H1 (cell line): ENCODE results near the gene PDZD4. TPM values are rescaled to one million over a fixed set of nuclear protein-coding genes. Genes with fewer than 3 reads are reported as not detected.

Source experiments
- CTCF ChIA-PET: fragments of 300-600 bp; sonication (Branson Sonifier 250); formaldehyde crosslinking; loops from one replicate; lab custom pipeline; 2021; ENCODE audit not compliant: partially characterized antibody; lab: Charles Lee
- POLR2A ChIA-PET: fragments of 300-600 bp; sonication (Branson Sonifier 250); formaldehyde crosslinking; loops from one replicate; lab custom pipeline; 2021; ENCODE audit warnings: inconsistent platforms; ENCODE audit not compliant: partially characterized antibody; lab: Charles Lee
- DNase-seq, 2 experiments: peaks; one replicate each; pipeline versions ENCODE4 v3.0.0 to v3.0.0-alpha.2; 2010 to 2022; ENCODE audit warnings: low spot score in 2 of 2, low read depth in 1 of 2, mixed read lengths in 1 of 2
- FAIRE-seq: peaks from 2 replicates; lab custom pipeline; 2011; peaks lifted over from hg19 to GRCh38; lab: Jason Lieb, UNC
- H2AFZ ChIP-seq: 2 replicates; pipeline ENCODE4 v1.8.1; 2012; ENCODE audit warnings: low read length, inconsistent platforms
- H2AK5ac ChIP-seq: 2 replicates; pipeline ENCODE4 v1.6.1; 2013; ENCODE audit warnings: low read depth, low read length
- H2BK120ac ChIP-seq: replicated peaks from 2 replicates; pipeline ENCODE3; 2013; ENCODE audit warnings: low read depth, low read length, inconsistent platforms
- H2BK12ac ChIP-seq: 2 replicates; pipeline ENCODE4 v1.6.1; 2013; ENCODE audit warnings: low read depth, low read length
- H2BK15ac ChIP-seq: 2 replicates; pipeline ENCODE4 v1.6.1; 2013; ENCODE audit warnings: low read length
- H2BK20ac ChIP-seq: 2 replicates; pipeline ENCODE4 v1.6.1; 2013; ENCODE audit warnings: low read length
- H2BK5ac ChIP-seq: 2 replicates; pipeline ENCODE4 v1.6.1; 2013; ENCODE audit warnings: low read depth, low read length
- H3K14ac ChIP-seq: 2 replicates; pipeline ENCODE4 v1.6.1; 2013; ENCODE audit warnings: inconsistent platforms; ENCODE audit not compliant: insufficient read length
- H3K18ac ChIP-seq: 2 replicates; pipeline ENCODE4 v1.6.1; 2013; ENCODE audit warnings: low read length; ENCODE audit errors: extremely low read depth
- H3K23ac ChIP-seq: 2 replicates; pipeline ENCODE4 v1.6.1; 2013; ENCODE audit warnings: inconsistent platforms; ENCODE audit not compliant: insufficient read length
- H3K23me2 ChIP-seq: 2 replicates; pipeline ENCODE4 v1.6.1; 2013; ENCODE audit warnings: low read depth, low read length
- H3K27ac ChIP-seq: 2 replicates; pipeline ENCODE4 v1.6.1; 2011; ENCODE audit warnings: low read depth, low read length, inconsistent platforms
- H3K27me3 ChIP-seq, 4 experiments: replicated peaks in 1 of 4; 1 replicate in 1 of 4; 2 replicates in 3 of 4; pipeline versions ENCODE4 v1.6.1 to v1.8.1; 2011 to 2013; ENCODE audit warnings: low read length in 3 of 4, mild to moderate bottlenecking in 3 of 4, inconsistent platforms in 2 of 4, mixed read lengths in 2 of 4, moderate library complexity in 1 of 4; ENCODE audit not compliant: control insufficient read depth in 3 of 4, insufficient read depth in 3 of 4; ENCODE audit errors: extremely low read depth in 1 of 4
- H3K36me3 ChIP-seq, 4 experiments: 2 replicates each; pipeline versions ENCODE4 v1.6.1 to v1.8.1; 2011 to 2013; ENCODE audit warnings: mild to moderate bottlenecking in 4 of 4, low read length in 3 of 4, moderate library complexity in 2 of 4, control low read depth in 1 of 4, inconsistent platforms in 1 of 4; ENCODE audit not compliant: insufficient read depth in 4 of 4, control insufficient read depth in 2 of 4
- H3K4ac ChIP-seq: replicated peaks from 2 replicates; pipeline ENCODE3; 2013; ENCODE audit warnings: low read length, low read depth, mixed read lengths, inconsistent platforms; ENCODE audit not compliant: insufficient read length
- H3K4me1 ChIP-seq, 4 experiments: replicated peaks in 1 of 4; 1 replicate in 1 of 4; 2 replicates in 3 of 4; pipeline versions ENCODE4 v1.6.1 to v1.8.1; 2011 to 2013; ENCODE audit warnings: low read length in 3 of 4, inconsistent platforms in 2 of 4, mixed read lengths in 1 of 4; ENCODE audit not compliant: insufficient read depth in 4 of 4, control insufficient read depth in 3 of 4
- H3K4me2 ChIP-seq, 2 experiments: 2 replicates each; pipeline versions ENCODE4 v1.6.1 to v1.8.1; 2011 to 2013; ENCODE audit warnings: low read depth in 2 of 2, low read length in 2 of 2, control low read depth in 1 of 2, inconsistent platforms in 1 of 2, mild to moderate bottlenecking in 1 of 2; ENCODE audit not compliant: insufficient read depth in 1 of 2
- H3K4me3 ChIP-seq, 4 experiments: fragments of 200-600, 300-600 bp in 1 of 4; sonication (generic), shearing (Covaris generic), sonication (Bioruptor Twin) in 1 of 4; 2 replicates each; pipeline versions ENCODE4 v1.5.1 to v1.8.1; 2011 to 2016; ENCODE audit warnings: low read length in 4 of 4, low read depth in 3 of 4, control low read depth in 2 of 4, inconsistent platforms in 2 of 4, mild to moderate bottlenecking in 2 of 4, mixed read lengths in 1 of 4, moderate library complexity in 1 of 4; ENCODE audit not compliant: insufficient read depth in 2 of 4; ENCODE audit errors: extremely low read depth in 1 of 4
- H3K56ac ChIP-seq: replicated peaks from 2 replicates; pipeline ENCODE3; 2013; ENCODE audit warnings: low read depth, mild to moderate bottlenecking, mixed read lengths, low read length, inconsistent platforms; ENCODE audit not compliant: insufficient read length
- H3K79me1 ChIP-seq: 2 replicates; pipeline ENCODE4 v1.6.1; 2013; ENCODE audit warnings: low read depth, low read length, control low read depth
- H3K79me2 ChIP-seq, 2 experiments: 2 replicates each; pipeline versions ENCODE4 v1.6.1 to v1.8.1; 2012 to 2013; ENCODE audit warnings: low read length in 2 of 2, mild to moderate bottlenecking in 2 of 2, inconsistent platforms in 1 of 2; ENCODE audit not compliant: insufficient read depth in 2 of 2, control insufficient read depth in 1 of 2
- H3K9ac ChIP-seq, 4 experiments: replicated peaks in 1 of 4; 1 replicate in 1 of 4; 2 replicates in 3 of 4; pipeline versions ENCODE4 v1.6.1 to v1.8.1; 2011 to 2013; ENCODE audit warnings: low read depth in 3 of 4, low read length in 3 of 4, control low read depth in 2 of 4, mild to moderate bottlenecking in 2 of 4, moderate library complexity in 2 of 4, inconsistent platforms in 1 of 4; ENCODE audit errors: extremely low read depth in 1 of 4
- H3K9me3 ChIP-seq, 2 experiments: 2 replicates each; pipeline versions ENCODE4 v1.6.1 to v1.8.1; 2012 to 2013; ENCODE audit warnings: mild to moderate bottlenecking in 2 of 2, moderate library complexity in 2 of 2, control low read depth in 1 of 2, inconsistent platforms in 1 of 2, low read depth in 1 of 2, low read length in 1 of 2, mixed read lengths in 1 of 2; ENCODE audit not compliant: insufficient read depth in 2 of 2
- H4K20me1 ChIP-seq, 2 experiments: replicated peaks in 1 of 2; 2 replicates each; pipeline versions ENCODE3 to v1.8.1; 2011 to 2013; ENCODE audit warnings: inconsistent platforms in 2 of 2, low read length in 2 of 2, mild to moderate bottlenecking in 1 of 2; ENCODE audit not compliant: insufficient read depth in 2 of 2, control insufficient read depth in 1 of 2
- H4K5ac ChIP-seq: 2 replicates; pipeline ENCODE4 v1.6.1; 2013; ENCODE audit warnings: low read length, low read depth, mixed read lengths, inconsistent platforms; ENCODE audit not compliant: insufficient read length
- H4K8ac ChIP-seq: 2 replicates; pipeline ENCODE4 v1.8.0; 2013; ENCODE audit warnings: mild to moderate bottlenecking, moderate library complexity, low read length, inconsistent platforms; ENCODE audit not compliant: insufficient read depth; ENCODE audit errors: extremely low read depth
- H4K91ac ChIP-seq: replicated peaks from 2 replicates; pipeline ENCODE3; 2013; ENCODE audit warnings: low read length, mixed read lengths, inconsistent platforms; ENCODE audit not compliant: insufficient read length
- BACH1 ChIP-seq: IDR thresholded peaks from 2 replicates; pipeline ENCODE4 v1.6.1; 2012; ENCODE audit warnings: low read length, improper control_type of control experiment
- BRCA1 ChIP-seq: IDR thresholded peaks from 2 replicates; pipeline ENCODE4 v1.6.1; 2012; ENCODE audit warnings: low read depth, low read length, improper control_type of control experiment
- WGBS, 2 experiments: shearing (Covaris generic) in 1 of 2; methylation state at CpG; one replicate each; pipeline versions ENCODE4 v1.1.6 to v1.1.7; 2013 to 2015; ENCODE audit warnings: low lambda C conversion rate in 2 of 2, mixed read lengths in 2 of 2, inconsistent platforms in 1 of 2, low coverage in 1 of 2, missing lambda C conversion rate in 1 of 2; ENCODE audit not compliant: insufficient replicate concordance in 2 of 2, insufficient coverage in 1 of 2, insufficient read length in 1 of 2; ENCODE audit errors: extremely low coverage in 1 of 2, missing lambda C conversion rate in 1 of 2; 5-methylcytosine and 5-hydroxymethylcytosine counted together
- polyA plus RNA-seq, 7 experiments: library from polyadenylated mRNA; depleted of rRNA in 3 of 7; stranded (reverse) in 5 of 7; unstranded in 2 of 7; fragments of >200 nt in 5 of 7; fragments of 200-250 nt in 2 of 7; gene quantifications; 1 replicate in 5 of 7; 2 replicates in 1 of 7; 4 replicates in 1 of 7; pipeline versions ENCODE4 v1.2.1 to v1.2.3, GENCODE V29; 2011 to 2013; ENCODE audit warnings: missing spikeins in 2 of 7, mixed read lengths in 2 of 7
- total RNA-seq: library from RNA; stranded (reverse); fragmentation: NEBNext Ultra II Directional; extraction: Animal tissue kit (Norgen Biotek cat#: 25700); gene quantifications from 2 replicates; pipeline ENCODE4 v1.2.1, GENCODE V29; 2021

The PDZD4 gene
- total and polyA plus RNA-seq, 2 of the 8 experiments (the other 6 are each of a cell fraction or from before 2014, with no cell fraction given): 45.8 to 169 TPM

DNA sequence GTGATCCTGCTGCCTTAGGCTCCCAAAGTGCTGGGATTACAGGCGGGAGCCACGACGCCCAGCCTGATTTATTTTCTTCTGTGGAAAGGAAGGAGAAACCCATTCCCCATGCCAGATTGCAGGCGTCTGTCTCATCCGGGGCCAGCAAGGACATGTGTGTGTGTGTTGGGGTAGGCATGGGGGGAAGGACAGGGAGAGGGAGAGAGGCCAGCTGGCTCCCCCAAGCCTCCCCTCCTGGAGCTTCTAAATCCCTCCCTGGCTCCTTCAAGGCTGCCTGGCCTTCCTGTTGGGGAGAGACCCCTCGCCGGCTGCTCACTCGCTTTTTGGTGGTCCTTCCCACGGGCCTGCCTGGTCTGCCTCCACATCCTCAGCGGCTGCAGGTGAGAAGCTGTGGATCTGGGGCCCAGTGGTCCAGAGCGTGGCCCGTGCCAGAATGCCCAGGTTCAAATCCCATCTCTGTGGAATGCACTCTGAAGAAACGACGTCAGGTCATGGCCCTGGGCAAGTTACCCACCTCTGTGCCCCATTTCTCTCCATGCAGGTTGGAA is 67.6 kb downstream of the PDZD4 start:
- H3K9me3 ChIP-seq: no peaks in the 10 kb centered on the region
- WGBS, 2 experiments: 87% methylated on average over 9 of the region's 14 CpGs; no CpG with 5 or more reads in 1 of the 2 experiments
- ChIA-PET CTCF (interaction anchor here (0.7 to 3.7 kb wide), 14 partner anchors 11 to 189 kb away, joined by 3 to 16 read pairs (median 4); partner anchors contain the start of genes L1CAM and SRPK3), POLR2A (no interaction called here)
- no peak overlapping the region for H2BK20ac ChIP-seq
- no peak overlapping the region for H3K23ac ChIP-seq
- H2BK5ac ChIP-seq: no peak overlapping the region
- H3K4ac ChIP-seq: no peak overlapping the region
- H2AFZ ChIP-seq: no peak overlapping the region
- H4K5ac ChIP-seq: no peak overlapping the region
- no peaks in the 10 kb centered on the region for H3K79me1 ChIP-seq
- no peak overlapping the region for H3K14ac ChIP-seq
- no peaks in the 10 kb centered on the region for H3K27me3 ChIP-seq
- no peaks in the 10 kb centered on the region for H3K23me2 ChIP-seq
- no peak overlapping the region for H4K8ac ChIP-seq
- DNase-seq (no peak), FAIRE-seq (no peak)
- no peak for TF ChIP-seq BACH1
- TF ChIP-seq BRCA1: no peak
- no peak overlapping the region for H3K27ac ChIP-seq
- H2BK120ac ChIP-seq: no peak overlapping the region
- H3K79me2 ChIP-seq: no peaks in the 10 kb centered on the region
- H3K4me1 ChIP-seq: peaks cover 0 to 8% (median 4%) of the 10 kb centered on the region in 4 experiments; a peak in 5 of 7 replicates
- no peak overlapping the region for H3K18ac ChIP-seq
- no peak overlapping the region for H3K4me3 ChIP-seq
- H3K9ac ChIP-seq: no peak overlapping the region
- no peaks in the 10 kb centered on the region for H3K36me3 ChIP-seq
- no peak overlapping the region for H2BK12ac ChIP-seq
- no peak overlapping the region for H2BK15ac ChIP-seq
- no peak overlapping the region for H3K4me2 ChIP-seq
- no peak overlapping the region for H4K91ac ChIP-seq
- no peak overlapping the region for H2AK5ac ChIP-seq
- no peak overlapping the region for H3K56ac ChIP-seq
- no peaks in the 10 kb centered on the region for H4K20me1 ChIP-seq
